ENCODE data around the gene GRPR. TPM values are rescaled to one million over a fixed set of nuclear protein-coding genes. Genes with fewer than 3 reads are reported as not detected.

GRPR gene
- total and polyA plus RNA-seq, 10 of the 15 experiments (the other 5 are each of a cell fraction or from before 2014, with no cell fraction given) = 0.10 to 3.7 (median 0.21) TPM; not detected in 1

GRCh38 chrX:16137416-16138107, 14.2 kb downstream of the GRPR start (continued):
- TF ChIP-seq BCLAF1 (IDR thresholded peaks at IDR 0.05) (no peak), SRF (IDR thresholded peaks at IDR 0.05; ENCODE audit: low read depth in 2 of 2, low read length in 2 of 2) (no peak), SMAD5 (IDR thresholded peaks at IDR 0.05; ENCODE audit: low read depth) (no peak), MEF2B (IDR thresholded peaks at IDR 0.05; ENCODE audit: partially characterized antibody, poor library complexity, severe bottlenecking) (peak; percentile 82), ESRRA (IDR thresholded peaks at IDR 0.05; ENCODE audit: low read length) (no peak), BCL11A (IDR thresholded peaks at IDR 0.05; ENCODE audit: low read depth, low read length) (peak; percentile 54; the same call in 1 of the 2 replicates), PBX3 (IDR thresholded peaks at IDR 0.05; ENCODE audit: insufficient replicate concordance, low read depth, low read length) (no peak), YBX1 (IDR thresholded peaks at IDR 0.05) (no peak), NR2C1 (IDR thresholded peaks at IDR 0.05) (no peak), RELA (IDR thresholded peaks at IDR 0.05; ENCODE audit: borderline replicate concordance, partially characterized antibody) (no peak), POU2F2 (IDR thresholded peaks at IDR 0.05; ENCODE audit: borderline replicate concordance, low read depth, low read length) (no peak), CBX3 (IDR thresholded peaks at IDR 0.05; ENCODE audit: borderline replicate concordance, low read depth) (no peak), CBFB (IDR thresholded peaks at IDR 0.05; ENCODE audit: low read depth) (no peak), ETV6 (conservative IDR thresholded peaks at IDR 0.05 in 1 of 2, IDR thresholded peaks at IDR 0.05 in 1 of 2; ENCODE audit: borderline replicate concordance in 1 of 2, low read depth in 1 of 2) (0 out of 4 replicates have a peak, but pooled peaks of 1 of the 2 experiments have one; percentile 15), RUNX3 (IDR thresholded peaks at IDR 0.05; ENCODE audit: low read length) (peak; percentile 88), EED (IDR thresholded peaks at IDR 0.05; ENCODE audit: low read depth) (peak; percentile 52; the same call in 1 of the 2 replicates), LARP7 (IDR thresholded peaks at IDR 0.05) (no peak), PAX8 (IDR thresholded peaks at IDR 0.05) (no peak), ZZZ3 (IDR thresholded peaks at IDR 0.05; ENCODE audit: control insufficient read depth, insufficient read length, low read depth) (no peak)
- TF ChIP-seq, protein P1, sequence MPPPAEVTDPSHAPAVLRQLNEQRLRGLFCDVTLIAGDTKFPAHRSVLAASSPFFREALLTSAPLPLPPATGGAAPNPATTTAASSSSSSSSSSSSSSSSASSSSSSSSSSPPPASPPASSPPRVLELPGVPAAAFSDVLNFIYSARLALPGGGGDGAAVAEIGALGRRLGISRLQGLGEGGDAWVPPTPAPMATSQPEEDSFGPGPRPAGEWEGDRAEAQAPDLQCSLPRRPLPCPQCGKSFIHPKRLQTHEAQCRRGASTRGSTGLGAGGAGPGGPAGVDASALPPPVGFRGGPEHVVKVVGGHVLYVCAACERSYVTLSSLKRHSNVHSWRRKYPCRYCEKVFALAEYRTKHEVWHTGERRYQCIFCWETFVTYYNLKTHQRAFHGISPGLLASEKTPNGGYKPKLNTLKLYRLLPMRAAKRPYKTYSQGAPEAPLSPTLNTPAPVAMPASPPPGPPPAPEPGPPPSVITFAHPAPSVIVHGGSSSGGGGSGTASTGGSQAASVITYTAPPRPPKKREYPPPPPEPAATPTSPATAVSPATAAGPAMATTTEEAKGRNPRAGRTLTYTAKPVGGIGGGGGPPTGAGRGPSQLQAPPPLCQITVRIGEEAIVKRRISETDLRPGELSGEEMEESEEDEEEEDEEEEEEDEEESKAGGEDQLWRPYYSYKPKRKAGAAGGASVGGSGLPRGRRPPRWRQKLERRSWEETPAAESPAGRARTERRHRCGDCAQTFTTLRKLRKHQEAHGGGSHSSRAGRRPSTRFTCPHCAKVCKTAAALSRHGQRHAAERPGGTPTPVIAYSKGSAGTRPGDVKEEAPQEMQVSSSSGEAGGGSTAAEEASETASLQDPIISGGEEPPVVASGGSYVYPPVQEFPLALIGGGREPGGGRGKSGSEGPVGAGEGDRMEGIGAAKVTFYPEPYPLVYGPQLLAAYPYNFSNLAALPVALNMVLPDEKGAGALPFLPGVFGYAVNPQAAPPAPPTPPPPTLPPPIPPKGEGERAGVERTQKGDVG (CRISPR knock-in tag; IDR thresholded peaks at IDR 0.05) = no peak
- TF ChIP-seq, protein P2, sequence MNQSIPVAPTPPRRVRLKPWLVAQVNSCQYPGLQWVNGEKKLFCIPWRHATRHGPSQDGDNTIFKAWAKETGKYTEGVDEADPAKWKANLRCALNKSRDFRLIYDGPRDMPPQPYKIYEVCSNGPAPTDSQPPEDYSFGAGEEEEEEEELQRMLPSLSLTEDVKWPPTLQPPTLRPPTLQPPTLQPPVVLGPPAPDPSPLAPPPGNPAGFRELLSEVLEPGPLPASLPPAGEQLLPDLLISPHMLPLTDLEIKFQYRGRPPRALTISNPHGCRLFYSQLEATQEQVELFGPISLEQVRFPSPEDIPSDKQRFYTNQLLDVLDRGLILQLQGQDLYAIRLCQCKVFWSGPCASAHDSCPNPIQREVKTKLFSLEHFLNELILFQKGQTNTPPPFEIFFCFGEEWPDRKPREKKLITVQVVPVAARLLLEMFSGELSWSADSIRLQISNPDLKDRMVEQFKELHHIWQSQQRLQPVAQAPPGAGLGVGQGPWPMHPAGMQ (IDR thresholded peaks at IDR 0.05; ENCODE audit: borderline replicate concordance) = no peak
